Cardiac muscle cell (in vitro differentiated cells and primary cell): ENCODE measurements around the gene AQP6. TPM values are rescaled to one million over a fixed set of nuclear protein-coding genes. Genes with fewer than 3 reads are reported as not detected.

ENCODE experiments used
- DNase-seq, 2 donors: peaks; one replicate each; pipeline versions ENCODE4 v3.0.0 to v3.0.0-alpha.2; 2010 to 2017; ENCODE audit warnings: low read depth in 1 of 2, low spot score in 1 of 2
- H3K27ac ChIP-seq: fragments of 200-600 bp; sonication (generic); 2 replicates; pipeline ENCODE4 v1.5.1; 2016
- H3K27me3 ChIP-seq: fragments of 200-600 bp; sonication (generic); 2 replicates; pipeline ENCODE4 v1.6.0; 2016; ENCODE audit warnings: control low read depth
- H3K36me3 ChIP-seq: fragments of 200-600 bp; sonication (generic); 2 replicates; pipeline ENCODE4 v1.5.1; 2016; ENCODE audit warnings: control low read depth
- H3K4me1 ChIP-seq: fragments of 200-600 bp; sonication (generic); 2 replicates; pipeline ENCODE4 v1.8.1; 2017; ENCODE audit warnings: low read depth, mild to moderate bottlenecking, mixed run types
- H3K4me3 ChIP-seq: fragments of 200-600 bp; sonication (generic); 2 replicates; pipeline ENCODE4 v1.5.1; 2016; ENCODE audit warnings: mild to moderate bottlenecking
- H3K9me3 ChIP-seq: fragments of 200-600 bp; sonication (generic); 2 replicates; pipeline ENCODE4 v1.5.1; 2017; ENCODE audit warnings: low read depth, mild to moderate bottlenecking, control low read depth
- CTCF ChIP-seq: IDR thresholded peaks from 2 replicates; pipeline ENCODE4 v1.5.1; 2012; ENCODE audit warnings: low read depth, mild to moderate bottlenecking, low read length
- polyA plus RNA-seq: library from polyadenylated mRNA; unstranded; fragments of >200 nt; fragmentation: Nextera tagmentation; extraction: Ambion mirVana; gene quantifications from 2 replicates; pipeline ENCODE4 v1.2.1, GENCODE V29; 2016
- total RNA-seq: library from RNA; depleted of rRNA; stranded (reverse); fragments of >200 nt; gene quantifications from 2 replicates; pipeline ENCODE4 v1.2.3, GENCODE V29; 2016

Gene AQP6
- total and polyA plus RNA-seq, 2 experiments from 2014 or later, result 0.26 to 1.8 TPM

- no peak for TF ChIP-seq CTCF
- no peak for DNase-seq
- H3K9me3 ChIP-seq, result no peaks in the 10 kb centered on the region
- H3K4me3 ChIP-seq, result no peak overlapping the region
- H3K4me1 ChIP-seq, result no peaks in the 10 kb centered on the region
- H3K27ac ChIP-seq, result no peak overlapping the region
- no peaks in the 10 kb centered on the region for H3K36me3 ChIP-seq
- peaks cover 7% of the 10 kb centered on the region for H3K27me3 ChIP-seq
Measured at GRCh38 chr12:49944046-49944445, 28.7 kb upstream of the AQP6 start.

- Histone ChIP-seq H3K4me3 (no peak overlapping the region), H3K9me3 (no peaks in the 10 kb centered on the region), H3K4me1 (no peaks in the 10 kb centered on the region), H3K36me3 (no peaks in the 10 kb centered on the region), H3K27ac (no peak overlapping the region), H3K27me3 (peaks cover 7% of the 10 kb centered on the region)
- TF ChIP-seq CTCF, result no peak
- DNase-seq, result no peak
Measured at GRCh38 chr12:49944718-49945117, 28.0 kb upstream of the AQP6 start.

GRCh38 chr12:49945394-49946080, 27.2 kb upstream of the AQP6 start:
- H3K9me3 ChIP-seq, result no peaks in the 10 kb centered on the region
- H3K4me1 ChIP-seq, result no peaks in the 10 kb centered on the region
- peaks cover 7% of the 10 kb centered on the region for H3K27me3 ChIP-seq
- H3K36me3 ChIP-seq, result no peaks in the 10 kb centered on the region
- no peak overlapping the region for H3K27ac ChIP-seq
- H3K4me3 ChIP-seq, result no peak overlapping the region
- peak; percentile 79 to 86 for DNase-seq
- peak; percentile 96 for TF ChIP-seq CTCF

- Histone ChIP-seq H3K4me3 (no peak overlapping the region), H3K4me1 (no peaks in the 10 kb centered on the region), H3K27me3 (peaks cover 7% of the 10 kb centered on the region), H3K27ac (no peak overlapping the region), H3K36me3 (no peaks in the 10 kb centered on the region), H3K9me3 (no peaks in the 10 kb centered on the region)
- no peak for TF ChIP-seq CTCF
- DNase-seq, result no peak
Measured at GRCh38 chr12:49946086-49946485, 26.7 kb upstream of the AQP6 start.

GRCh38 chr12:49946497-49946896, 26.2 kb upstream of the AQP6 start:
- H3K27ac ChIP-seq, result no peak overlapping the region
- no peaks in the 10 kb centered on the region for H3K9me3 ChIP-seq
- no peaks in the 10 kb centered on the region for H3K4me1 ChIP-seq
- TF ChIP-seq CTCF, result no peak
- H3K36me3 ChIP-seq, result no peaks in the 10 kb centered on the region
- H3K4me3 ChIP-seq, result no peak overlapping the region
- no peak for DNase-seq
- peaks cover 7% of the 10 kb centered on the region for H3K27me3 ChIP-seq
